ENCODE results near the gene CPSF4L.

Gene CPSF4L

GRCh38 chr17:73227944-73228343 is 33.7 kb downstream of the CPSF4L start:
- Histone ChIP-seq H3K4me2 (ENCODE audit: low read depth, low read length) (no peak overlapping the region), H3K27ac (ENCODE audit: low read length) (no peak overlapping the region), H3K4me1 (ENCODE audit: low read length) (peaks cover 4% of the 10 kb centered on the region), H3F3A (ENCODE audit: insufficient read depth, low read length) (no peaks in the 10 kb centered on the region), H4K20me1 (ENCODE audit: insufficient read depth, low read length) (no peaks in the 10 kb centered on the region), H3K9me3 (replicated peaks; ENCODE audit: insufficient read depth, low read length) (no peaks in the 10 kb centered on the region), H3K9me2 (replicated peaks; ENCODE audit: insufficient read depth, low read length) (no peaks in the 10 kb centered on the region), H3K79me2 (ENCODE audit: low read length) (peaks cover 77% of the 10 kb centered on the region), H2AFZ (ENCODE audit: low read length) (no peak overlapping the region), H3K27me3 (replicated peaks; ENCODE audit: insufficient read depth, low read length) (no peaks in the 10 kb centered on the region), H3K36me3 (replicated peaks; ENCODE audit: insufficient read depth, low read length) (no peaks in the 10 kb centered on the region), H3K9ac (ENCODE audit: low read length) (no peak overlapping the region), H3K4me3 (ENCODE audit: low read length) (no peak overlapping the region)
- TF ChIP-seq CTCF (IDR thresholded peaks at IDR 0.05; ENCODE audit: low read length) (no peak), EZH2phosphoT487 (IDR thresholded peaks at IDR 0.05; ENCODE audit: low read length) (no peak), EZH2 (optimal IDR thresholded peaks at IDR 0.05; ENCODE audit: low read depth, low read length) (no peak)
- DNase-seq: no peak

GRCh38 chr17:73227379-73227778 is 34.3 kb downstream of the CPSF4L start:
- Histone ChIP-seq H4K20me1 (ENCODE audit: insufficient read depth, low read length) (no peaks in the 10 kb centered on the region), H2AFZ (ENCODE audit: low read length) (no peak overlapping the region), H3K79me2 (ENCODE audit: low read length) (peaks cover 76% of the 10 kb centered on the region), H3K9me3 (replicated peaks; ENCODE audit: insufficient read depth, low read length) (no peaks in the 10 kb centered on the region), H3K36me3 (replicated peaks; ENCODE audit: insufficient read depth, low read length) (no peaks in the 10 kb centered on the region), H3K9ac (ENCODE audit: low read length) (no peak overlapping the region), H3F3A (ENCODE audit: insufficient read depth, low read length) (no peaks in the 10 kb centered on the region), H3K4me2 (ENCODE audit: low read depth, low read length) (no peak overlapping the region), H3K27ac (ENCODE audit: low read length) (no peak overlapping the region), H3K4me3 (ENCODE audit: low read length) (no peak overlapping the region), H3K27me3 (replicated peaks; ENCODE audit: insufficient read depth, low read length) (no peaks in the 10 kb centered on the region), H3K4me1 (ENCODE audit: low read length) (peaks cover 4% of the 10 kb centered on the region), H3K9me2 (replicated peaks; ENCODE audit: insufficient read depth, low read length) (no peaks in the 10 kb centered on the region)
- TF ChIP-seq EZH2phosphoT487 (IDR thresholded peaks at IDR 0.05; ENCODE audit: low read length) (no peak), EZH2 (optimal IDR thresholded peaks at IDR 0.05; ENCODE audit: low read depth, low read length) (no peak), CTCF (IDR thresholded peaks at IDR 0.05; ENCODE audit: low read length) (no peak)
- no peak for DNase-seq

GRCh38 chr17:73226556-73227172 is 35.0 kb downstream of the CPSF4L start:
- no peak overlapping the region for H3K4me3 ChIP-seq (ENCODE audit: low read length)
- H3K4me1 ChIP-seq (ENCODE audit: low read length): peaks cover 4% of the 10 kb centered on the region

More at GRCh38 chr17:73226556-73227172, 35.0 kb downstream of the CPSF4L start:
- H3K9me3 ChIP-seq (replicated peaks; ENCODE audit: insufficient read depth, low read length): no peaks in the 10 kb centered on the region
- TF ChIP-seq EZH2 (optimal IDR thresholded peaks at IDR 0.05; ENCODE audit: low read depth, low read length): no peak
- TF ChIP-seq CTCF (IDR thresholded peaks at IDR 0.05; ENCODE audit: low read length): no peak
- TF ChIP-seq EZH2phosphoT487 (IDR thresholded peaks at IDR 0.05; ENCODE audit: low read length): no peak
- H3K9ac ChIP-seq (ENCODE audit: low read length): no peak overlapping the region
- H3K27me3 ChIP-seq (replicated peaks; ENCODE audit: insufficient read depth, low read length): no peaks in the 10 kb centered on the region
- no peak overlapping the region for H2AFZ ChIP-seq (ENCODE audit: low read length)
- H3K27ac ChIP-seq (ENCODE audit: low read length): no peak overlapping the region
- H4K20me1 ChIP-seq (ENCODE audit: insufficient read depth, low read length): no peaks in the 10 kb centered on the region
- no peaks in the 10 kb centered on the region for H3F3A ChIP-seq (ENCODE audit: insufficient read depth, low read length)
- H3K36me3 ChIP-seq (replicated peaks; ENCODE audit: insufficient read depth, low read length): no peaks in the 10 kb centered on the region
- H3K9me2 ChIP-seq (replicated peaks; ENCODE audit: insufficient read depth, low read length): no peaks in the 10 kb centered on the region
- peaks cover 74% of the 10 kb centered on the region for H3K79me2 ChIP-seq (ENCODE audit: low read length)
- no peak overlapping the region for H3K4me2 ChIP-seq (ENCODE audit: low read depth, low read length)
- no peak for DNase-seq

Measured in MM.1S (cell line).